Measurements from ENCODE around the gene OARD1.
"Not testable (repeated sequence)": the region's sequence is repeated elsewhere in the genome, so short reads cannot be mapped to it uniquely, and the experiment has no call there.

OARD1 gene

GRCh38 chr6:41025966-41026530, 46.1 kb downstream of the OARD1 start:
- DNase-seq: no peak

- no peak for DNase-seq
These were observed 49.0 kb downstream of the OARD1 start for GRCh38 chr6:41023114-41023513.

- no peak for DNase-seq
These were observed 49.9 kb downstream of the OARD1 start for GRCh38 chr6:41022294-41022693.

- no peak for DNase-seq
These were observed 50.3 kb downstream of the OARD1 start for GRCh38 chr6:41021832-41022231.

GRCh38 chr6:41017663-41018062, 54.5 kb downstream of the OARD1 start:
- DNase-seq: no peak

- not testable (repeated sequence) for DNase-seq
These were observed 56.3 kb downstream of the OARD1 start for GRCh38 chr6:41015860-41016259.

GRCh38 chr6:41014780-41015179, 57.4 kb downstream of the OARD1 start:
- no peak for DNase-seq
